ENCODE results near the gene L3MBTL1.
"Not testable (repeated sequence)": the region's sequence is repeated elsewhere in the genome, so short reads cannot be mapped to it uniquely, and the experiment has no call there.

The L3MBTL1 gene

GRCh38 chr20:43507150-43508080 is at the start of gene L3MBTL1:
Gene L3MBTL1 (plus strand): TSS chr20:43507697. CDS start chr20:43513504, 5,807 bp downstream.
- DNase-seq (ENCODE audit: low read depth), result peak; percentile 44

- DNase-seq (ENCODE audit: low read depth), result no peak
Observed at GRCh38 chr20:43458422-43458924, 49.0 kb upstream of the L3MBTL1 start.

GRCh38 chr20:43459022-43459942 is 48.2 kb upstream of the L3MBTL1 start:
- no peak for DNase-seq (ENCODE audit: low read depth)

GRCh38 chr20:43460172-43460829 is 47.2 kb upstream of the L3MBTL1 start:
- DNase-seq (ENCODE audit: low read depth), result no peak

- DNase-seq (ENCODE audit: low read depth), result no peak
Observed at GRCh38 chr20:43460830-43461200, 46.7 kb upstream of the L3MBTL1 start.

- no peak for DNase-seq (ENCODE audit: low read depth)
Observed at GRCh38 chr20:43461894-43462659, 45.4 kb upstream of the L3MBTL1 start.

- DNase-seq (ENCODE audit: low read depth), result no peak
Observed at GRCh38 chr20:43462660-43463526, 44.6 kb upstream of the L3MBTL1 start.

- no peak for DNase-seq (ENCODE audit: low read depth)
Observed at GRCh38 chr20:43463527-43464218, 43.8 kb upstream of the L3MBTL1 start.

GRCh38 chr20:43464219-43464790 is 43.2 kb upstream of the L3MBTL1 start:
- no peak for DNase-seq (ENCODE audit: low read depth)

- DNase-seq (ENCODE audit: low read depth), result no peak
Observed at GRCh38 chr20:43465625-43465943, 41.9 kb upstream of the L3MBTL1 start.

- DNase-seq (ENCODE audit: low read depth), result no peak
Observed at GRCh38 chr20:43467589-43467988, 39.9 kb upstream of the L3MBTL1 start.

- DNase-seq (ENCODE audit: low read depth), result no peak
Observed at GRCh38 chr20:43472671-43473380, 34.7 kb upstream of the L3MBTL1 start.

- DNase-seq (ENCODE audit: low read depth), result no peak
Observed at GRCh38 chr20:43473381-43473704, 34.2 kb upstream of the L3MBTL1 start.

GRCh38 chr20:43477193-43477592 is 30.3 kb upstream of the L3MBTL1 start:
- DNase-seq (ENCODE audit: low read depth), result no peak

- DNase-seq (ENCODE audit: low read depth), result no peak
Observed at GRCh38 chr20:43477619-43478018, 29.9 kb upstream of the L3MBTL1 start.

- DNase-seq (ENCODE audit: low read depth), result no peak
Observed at GRCh38 chr20:43490038-43490437, 17.5 kb upstream of the L3MBTL1 start.

- DNase-seq (ENCODE audit: low read depth), result peak; percentile 49
Observed at GRCh38 chr20:43492101-43492500, 15.4 kb upstream of the L3MBTL1 start.

GRCh38 chr20:43495388-43495787 is 12.1 kb upstream of the L3MBTL1 start:
- DNase-seq (ENCODE audit: low read depth), result no peak

- DNase-seq (ENCODE audit: low read depth), result not testable (repeated sequence)
Observed at GRCh38 chr20:43502021-43502420, 5.5 kb upstream of the L3MBTL1 start.
